Spleen (tissue), 7 donors: ENCODE measurements around the gene PRKAA2.

ENCODE experiments used
- POLR2A ChIP-seq, 3 donors: fragments of 450-650 bp; IDR thresholded peaks; one replicate each; pipeline ENCODE4 v1.5.1; 2017; ENCODE audit warnings: antibody characterized with exemption in 3 of 3, mild to moderate bottlenecking in 1 of 3
- TF ChIP-seq, protein P1 (sequence below), 11 experiments: fragments of 200-600 bp in 7 of 11; fragments of 450-650 bp in 4 of 11; sonication (generic) in 4 of 11; IDR thresholded peaks in 8 of 11; conservative IDR thresholded peaks in 3 of 11; 1 replicate in 7 of 11; 2 replicates in 4 of 11; pipeline versions ENCODE4 v1.4.0 to v1.8.0; 2016 to 2021; ENCODE audit warnings: antibody characterized with exemption in 11 of 11, inconsistent platforms in 4 of 11, mild to moderate bottlenecking in 1 of 11
- donor health status: DM: no; HTN: no; CAD: no; lungs with moderate emphysema.
- donor health status: DM: no; HTN: no; CAD: no.
- donor health status: DM: no; HTN: no; CAD: no.

DNA sequence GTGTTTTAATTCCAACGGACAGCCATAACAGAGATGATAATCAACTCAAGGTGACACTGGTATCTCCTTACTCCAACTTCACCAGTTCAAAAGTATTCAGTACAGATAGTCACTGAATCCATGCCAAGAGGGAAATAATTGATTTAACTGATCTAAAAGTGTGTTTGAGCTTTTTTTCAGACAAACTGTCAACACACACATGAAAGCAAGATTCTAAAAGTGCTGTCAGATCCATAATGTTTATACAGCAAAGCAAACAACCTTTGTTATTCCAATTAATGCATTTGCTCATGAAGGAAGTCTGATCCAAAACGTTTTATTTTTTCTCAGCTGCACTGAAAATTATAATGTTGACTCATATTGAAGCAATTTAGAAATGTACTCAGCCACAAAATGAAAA lies 5.9 kb upstream of the PRKAA2 start:
- TF ChIP-seq POLR2A (IDR thresholded peaks at IDR 0.05): no peak
- TF ChIP-seq, protein P1, sequence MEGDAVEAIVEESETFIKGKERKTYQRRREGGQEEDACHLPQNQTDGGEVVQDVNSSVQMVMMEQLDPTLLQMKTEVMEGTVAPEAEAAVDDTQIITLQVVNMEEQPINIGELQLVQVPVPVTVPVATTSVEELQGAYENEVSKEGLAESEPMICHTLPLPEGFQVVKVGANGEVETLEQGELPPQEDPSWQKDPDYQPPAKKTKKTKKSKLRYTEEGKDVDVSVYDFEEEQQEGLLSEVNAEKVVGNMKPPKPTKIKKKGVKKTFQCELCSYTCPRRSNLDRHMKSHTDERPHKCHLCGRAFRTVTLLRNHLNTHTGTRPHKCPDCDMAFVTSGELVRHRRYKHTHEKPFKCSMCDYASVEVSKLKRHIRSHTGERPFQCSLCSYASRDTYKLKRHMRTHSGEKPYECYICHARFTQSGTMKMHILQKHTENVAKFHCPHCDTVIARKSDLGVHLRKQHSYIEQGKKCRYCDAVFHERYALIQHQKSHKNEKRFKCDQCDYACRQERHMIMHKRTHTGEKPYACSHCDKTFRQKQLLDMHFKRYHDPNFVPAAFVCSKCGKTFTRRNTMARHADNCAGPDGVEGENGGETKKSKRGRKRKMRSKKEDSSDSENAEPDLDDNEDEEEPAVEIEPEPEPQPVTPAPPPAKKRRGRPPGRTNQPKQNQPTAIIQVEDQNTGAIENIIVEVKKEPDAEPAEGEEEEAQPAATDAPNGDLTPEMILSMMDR (IDR thresholded peaks at IDR 0.05 in 8 of 11, conservative IDR thresholded peaks at IDR 0.05 in 3 of 11): no peak
